ENCODE results near the gene DGLUCY.
"Not testable (repeated sequence)": the region's sequence is repeated elsewhere in the genome, so short reads cannot be mapped to it uniquely, and the experiment has no call there.

Gene DGLUCY

DNA sequence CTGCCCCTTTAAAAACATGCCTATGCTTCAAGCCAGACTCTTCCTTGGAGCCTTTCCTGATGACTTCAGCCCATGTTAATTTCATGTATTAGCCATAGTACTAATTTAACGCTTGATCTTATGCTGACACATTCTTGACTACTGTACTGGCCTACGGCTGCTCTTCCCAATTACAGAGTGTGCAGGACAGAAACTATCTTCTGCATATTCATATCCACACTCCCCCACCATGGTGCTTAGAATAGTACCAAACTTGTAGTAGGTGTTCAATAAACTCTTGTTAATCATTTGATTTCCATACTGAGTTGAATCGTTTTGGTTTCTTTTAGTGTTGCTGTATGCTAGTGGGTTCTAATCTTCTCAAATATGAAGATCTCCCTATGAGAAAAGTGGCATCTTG, 21.8 kb upstream of the DGLUCY start:
- TF ChIP-seq SUZ12 (IDR thresholded peaks at IDR 0.05; ENCODE audit: extremely low read depth, insufficient read depth, insufficient read length), result no peak
- no peak for TF ChIP-seq ZNF274 (IDR thresholded peaks at IDR 0.05; ENCODE audit: low read depth, low read length)
- no peak for TF ChIP-seq YY1 (IDR thresholded peaks at IDR 0.05; ENCODE audit: insufficient read depth, insufficient read length)
- no peak overlapping the region for H3K9ac ChIP-seq (ENCODE audit: insufficient read length, low read depth)
- H3K4me1 ChIP-seq (ENCODE audit: insufficient read depth, insufficient read length), result no peaks in the 10 kb centered on the region
- no peaks in the 10 kb centered on the region for H3K36me3 ChIP-seq (ENCODE audit: insufficient read depth, insufficient read length, low read length)
- H3K9me3 ChIP-seq (ENCODE audit: insufficient read depth, low read length), result no peaks in the 10 kb centered on the region
- no peaks in the 10 kb centered on the region for H3K27me3 ChIP-seq (ENCODE audit: insufficient read depth, insufficient read length)
- DNase-seq (ENCODE audit: low read depth, low spot score), result no peak
- no peak overlapping the region for H3K4me3 ChIP-seq (ENCODE audit: insufficient read length, low read depth)

- H3K4me1 ChIP-seq (ENCODE audit: insufficient read depth, insufficient read length); H3K9ac ChIP-seq (ENCODE audit: insufficient read length, low read depth); DNase-seq (ENCODE audit: low read depth, low spot score); H3K27me3 ChIP-seq (ENCODE audit: insufficient read depth, insufficient read length); H3K4me3 ChIP-seq (ENCODE audit: insufficient read length, low read depth); H3K9me3 ChIP-seq (ENCODE audit: insufficient read depth, low read length); H3K36me3 ChIP-seq (ENCODE audit: insufficient read depth, insufficient read length, low read length): not testable (repeated sequence)
These were observed 20.0 kb upstream of the DGLUCY start for GRCh38 chr14:91093743-91094472.

DNA sequence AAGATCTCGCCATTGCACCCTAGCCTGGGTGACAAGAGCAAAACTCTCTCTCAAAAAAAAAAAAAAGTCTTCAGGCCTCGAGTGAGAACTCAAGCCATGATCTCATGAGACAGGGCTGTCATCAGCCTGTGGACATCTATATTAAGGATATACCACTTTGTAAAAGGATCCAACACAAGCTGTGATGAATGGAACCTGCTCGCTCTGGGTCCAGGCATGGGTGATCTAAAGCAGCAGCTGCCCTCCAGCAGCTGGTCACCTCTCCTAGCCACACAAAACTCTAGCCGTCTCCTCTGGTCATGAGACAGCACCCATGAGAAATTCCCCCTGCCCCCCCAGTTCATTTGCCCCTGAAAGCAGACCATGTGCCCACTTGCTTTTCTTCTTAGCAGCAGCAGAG, 19.1 kb upstream of the DGLUCY start:
- Histone ChIP-seq H3K4me1 (ENCODE audit: insufficient read depth, insufficient read length) (no peaks in the 10 kb centered on the region), H3K9ac (ENCODE audit: insufficient read length, low read depth) (no peak overlapping the region), H3K9me3 (ENCODE audit: insufficient read depth, low read length) (no peaks in the 10 kb centered on the region), H3K36me3 (ENCODE audit: insufficient read depth, insufficient read length, low read length) (no peaks in the 10 kb centered on the region), H3K27me3 (ENCODE audit: insufficient read depth, insufficient read length) (no peaks in the 10 kb centered on the region), H3K4me3 (ENCODE audit: insufficient read length, low read depth) (no peak overlapping the region)
- TF ChIP-seq ZNF274 (IDR thresholded peaks at IDR 0.05; ENCODE audit: low read depth, low read length), result no peak
- no peak for TF ChIP-seq YY1 (IDR thresholded peaks at IDR 0.05; ENCODE audit: insufficient read depth, insufficient read length)
- TF ChIP-seq SUZ12 (IDR thresholded peaks at IDR 0.05; ENCODE audit: extremely low read depth, insufficient read depth, insufficient read length), result no peak
- no peak for DNase-seq (ENCODE audit: low read depth, low spot score)

- Histone ChIP-seq H3K9ac (ENCODE audit: insufficient read length, low read depth) (no peak overlapping the region), H3K9me3 (ENCODE audit: insufficient read depth, low read length) (no peaks in the 10 kb centered on the region), H3K27me3 (ENCODE audit: insufficient read depth, insufficient read length) (no peaks in the 10 kb centered on the region), H3K4me1 (ENCODE audit: insufficient read depth, insufficient read length) (no peaks in the 10 kb centered on the region), H3K36me3 (ENCODE audit: insufficient read depth, insufficient read length, low read length) (no peaks in the 10 kb centered on the region), H3K4me3 (ENCODE audit: insufficient read length, low read depth) (no peak overlapping the region)
- TF ChIP-seq ZNF274 (IDR thresholded peaks at IDR 0.05; ENCODE audit: low read depth, low read length) (no peak), YY1 (IDR thresholded peaks at IDR 0.05; ENCODE audit: insufficient read depth, insufficient read length) (no peak)
- DNase-seq (ENCODE audit: low read depth, low spot score), result no peak
These were observed 18.7 kb upstream of the DGLUCY start for GRCh38 chr14:91095178-91095577.

DNA sequence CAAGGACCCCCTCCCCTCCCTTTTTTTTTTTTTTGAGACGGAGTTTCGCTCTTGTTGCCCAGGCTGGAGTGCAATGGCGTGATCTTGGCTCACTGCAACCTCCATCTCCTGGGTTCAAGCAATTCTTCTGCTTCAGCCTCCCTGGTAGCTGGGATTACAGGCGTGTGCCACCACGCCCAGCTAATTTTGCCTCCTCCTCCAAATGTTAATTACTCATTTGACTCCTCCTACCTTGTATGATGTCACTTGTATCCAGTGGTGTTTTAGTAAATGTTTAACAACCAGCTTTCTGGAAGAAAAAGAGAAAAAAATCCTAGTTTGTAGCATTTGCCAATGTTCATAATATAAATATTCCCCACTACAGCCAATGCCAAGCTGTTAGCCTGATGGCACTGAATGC, 16.2 kb upstream of the DGLUCY start:
- not testable (repeated sequence) for H3K36me3 ChIP-seq (ENCODE audit: insufficient read depth, insufficient read length, low read length); H3K4me1 ChIP-seq (ENCODE audit: insufficient read depth, insufficient read length); H3K9me3 ChIP-seq (ENCODE audit: insufficient read depth, low read length); H3K27me3 ChIP-seq (ENCODE audit: insufficient read depth, insufficient read length); H3K4me3 ChIP-seq (ENCODE audit: insufficient read length, low read depth); DNase-seq (ENCODE audit: low read depth, low spot score); H3K9ac ChIP-seq (ENCODE audit: insufficient read length, low read depth)

DNA sequence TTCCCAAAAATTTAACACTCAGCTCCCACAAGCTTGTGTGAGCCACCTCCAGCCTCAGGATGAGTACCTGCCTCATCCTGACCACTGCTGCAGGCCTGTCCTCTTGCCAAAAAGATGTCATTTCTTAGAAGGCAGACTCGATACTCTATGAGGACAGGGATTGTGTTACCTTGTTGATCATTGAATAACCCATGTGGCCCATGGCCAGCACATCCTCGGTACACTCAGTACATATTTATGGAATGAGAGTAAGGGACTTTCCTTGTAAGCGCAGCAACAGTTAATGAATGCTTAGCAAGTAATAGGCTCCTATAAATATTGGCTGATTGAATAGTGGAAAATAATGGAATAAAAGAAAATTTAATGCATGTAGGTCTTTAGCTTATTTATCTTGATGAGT, 15.3 kb upstream of the DGLUCY start:
- no peak for DNase-seq (ENCODE audit: low read depth, low spot score)
- Histone ChIP-seq H3K4me1 (ENCODE audit: insufficient read depth, insufficient read length) (no peaks in the 10 kb centered on the region), H3K27me3 (ENCODE audit: insufficient read depth, insufficient read length) (no peaks in the 10 kb centered on the region), H3K4me3 (ENCODE audit: insufficient read length, low read depth) (no peak overlapping the region), H3K9me3 (ENCODE audit: insufficient read depth, low read length) (no peaks in the 10 kb centered on the region), H3K9ac (ENCODE audit: insufficient read length, low read depth) (no peak overlapping the region), H3K36me3 (ENCODE audit: insufficient read depth, insufficient read length, low read length) (no peaks in the 10 kb centered on the region)
- no peak for TF ChIP-seq ZNF274 (IDR thresholded peaks at IDR 0.05; ENCODE audit: low read depth, low read length)
- no peak for TF ChIP-seq SUZ12 (IDR thresholded peaks at IDR 0.05; ENCODE audit: extremely low read depth, insufficient read depth, insufficient read length)
- no peak for TF ChIP-seq YY1 (IDR thresholded peaks at IDR 0.05; ENCODE audit: insufficient read depth, insufficient read length)

- Histone ChIP-seq H3K4me1 (ENCODE audit: insufficient read depth, insufficient read length) (no peaks in the 10 kb centered on the region), H3K27me3 (ENCODE audit: insufficient read depth, insufficient read length) (no peaks in the 10 kb centered on the region), H3K36me3 (ENCODE audit: insufficient read depth, insufficient read length, low read length) (no peaks in the 10 kb centered on the region), H3K4me3 (ENCODE audit: insufficient read length, low read depth) (no peak overlapping the region), H3K9ac (ENCODE audit: insufficient read length, low read depth) (no peak overlapping the region), H3K9me3 (ENCODE audit: insufficient read depth, low read length) (no peaks in the 10 kb centered on the region)
- TF ChIP-seq ZNF274 (IDR thresholded peaks at IDR 0.05; ENCODE audit: low read depth, low read length) (no peak), SUZ12 (IDR thresholded peaks at IDR 0.05; ENCODE audit: extremely low read depth, insufficient read depth, insufficient read length) (no peak), YY1 (IDR thresholded peaks at IDR 0.05; ENCODE audit: insufficient read depth, insufficient read length) (no peak)
- no peak for DNase-seq (ENCODE audit: low read depth, low spot score)
These were observed 13.8 kb upstream of the DGLUCY start for GRCh38 chr14:91100102-91100501.

GRCh38 chr14:91103116-91103515, 10.8 kb upstream of the DGLUCY start:
- H3K4me1 ChIP-seq (ENCODE audit: insufficient read depth, insufficient read length), result no peaks in the 10 kb centered on the region
- no peak for DNase-seq (ENCODE audit: low read depth, low spot score)
- H3K4me3 ChIP-seq (ENCODE audit: insufficient read length, low read depth), result no peak overlapping the region
- TF ChIP-seq YY1 (IDR thresholded peaks at IDR 0.05; ENCODE audit: insufficient read depth, insufficient read length) (no peak), ZNF274 (IDR thresholded peaks at IDR 0.05; ENCODE audit: low read depth, low read length) (no peak), SUZ12 (IDR thresholded peaks at IDR 0.05; ENCODE audit: extremely low read depth, insufficient read depth, insufficient read length) (no peak)
- no peaks in the 10 kb centered on the region for H3K27me3 ChIP-seq (ENCODE audit: insufficient read depth, insufficient read length)
- H3K9me3 ChIP-seq (ENCODE audit: insufficient read depth, low read length), result no peaks in the 10 kb centered on the region
- H3K36me3 ChIP-seq (ENCODE audit: insufficient read depth, insufficient read length, low read length), result no peaks in the 10 kb centered on the region
- no peak overlapping the region for H3K9ac ChIP-seq (ENCODE audit: insufficient read length, low read depth)

All from NT2/D1 (cell line).